CD14-positive monocyte (primary cell): ENCODE data around the gene FAM24A. TPM values are rescaled to one million over a fixed set of nuclear protein-coding genes. Genes with fewer than 3 reads are reported as not detected.

Source experiments
- DNase-seq, 3 donors: peaks; one replicate each; pipeline ENCODE4 v3.0.0-alpha.2; 2011 to 2022
- H2AFZ ChIP-seq: 2 replicates; pipeline ENCODE4 v1.6.0; 2012; ENCODE audit warnings: mild to moderate bottlenecking, low read depth, low read length, inconsistent platforms; ENCODE audit not compliant: insufficient read depth, poor library complexity, severe bottlenecking
- H3K27ac ChIP-seq, 2 donors: 1 replicate in 1 of 2; 2 replicates in 1 of 2; pipeline ENCODE4 v1.5.1; 2012 to 2013; ENCODE audit warnings: low read length in 2 of 2, control low read depth in 1 of 2, inconsistent platforms in 1 of 2, low read depth in 1 of 2, mild to moderate bottlenecking in 1 of 2
- H3K27me3 ChIP-seq, 2 donors: one replicate each; pipeline versions ENCODE4 v1.6.0 to v1.6.1; 2011 to 2013; ENCODE audit warnings: low read length in 2 of 2; ENCODE audit not compliant: control insufficient read depth in 2 of 2, insufficient read depth in 2 of 2
- H3K36me3 ChIP-seq, 2 donors: replicated peaks in 1 of 2; 1 replicate in 1 of 2; 2 replicates in 1 of 2; pipeline versions ENCODE4 v1.5.1 to v1.6.1; 2012 to 2013; ENCODE audit warnings: low read length in 2 of 2, control low read depth in 1 of 2, inconsistent platforms in 1 of 2, mild to moderate bottlenecking in 1 of 2; ENCODE audit not compliant: insufficient read depth in 2 of 2, control insufficient read depth in 1 of 2
- H3K4me1 ChIP-seq, 2 donors: 1 replicate in 1 of 2; 2 replicates in 1 of 2; pipeline versions ENCODE4 v1.5.1 to v1.6.1; 2012 to 2013; ENCODE audit warnings: low read length in 2 of 2, control low read depth in 1 of 2, inconsistent platforms in 1 of 2, mild to moderate bottlenecking in 1 of 2, moderate library complexity in 1 of 2; ENCODE audit not compliant: insufficient read depth in 2 of 2, control insufficient read depth in 1 of 2
- H3K4me2 ChIP-seq: replicated peaks from 2 replicates; pipeline ENCODE3; 2012; ENCODE audit warnings: low read length, moderate library complexity, mild to moderate bottlenecking; ENCODE audit not compliant: poor library complexity, severe bottlenecking; ENCODE audit errors: extremely low read depth
- H3K4me3 ChIP-seq, 3 experiments: fragments of 200-600 bp in 1 of 3; sonication (generic) in 1 of 3; replicated peaks in 1 of 3; 1 replicate in 2 of 3; 2 replicates in 1 of 3; pipeline ENCODE4 v1.5.1; 2011 to 2013; ENCODE audit warnings: low read length in 3 of 3, mild to moderate bottlenecking in 3 of 3, control low read depth in 2 of 3, low read depth in 2 of 3, inconsistent platforms in 1 of 3, moderate library complexity in 1 of 3
- H3K79me2 ChIP-seq: 2 replicates; pipeline ENCODE4 v1.6.0; 2012; ENCODE audit warnings: mild to moderate bottlenecking, control low read depth, inconsistent platforms, low read length, moderate library complexity; ENCODE audit not compliant: insufficient read depth
- H3K9ac ChIP-seq: 2 replicates; pipeline ENCODE4 v1.6.0; 2017; ENCODE audit warnings: low read length, mild to moderate bottlenecking; ENCODE audit not compliant: insufficient read depth, poor library complexity, severe bottlenecking
- H3K9me3 ChIP-seq, 2 donors: replicated peaks in 1 of 2; 1 replicate in 1 of 2; 2 replicates in 1 of 2; pipeline versions ENCODE4 v1.5.1 to v1.6.1; 2012 to 2013; ENCODE audit warnings: low read length in 2 of 2, control low read depth in 1 of 2; ENCODE audit not compliant: control insufficient read depth in 1 of 2, insufficient read depth in 1 of 2
- H4K20me1 ChIP-seq: 2 replicates; pipeline ENCODE4 v1.6.0; 2012; ENCODE audit warnings: mild to moderate bottlenecking, low read length, control low read depth, moderate library complexity; ENCODE audit not compliant: insufficient read depth
- H3K27ac Mint-ChIP-seq, 7 donors: one replicate each; pipeline ENCODE4 v1.8.0; 2020; ENCODE audit warnings: mild to moderate bottlenecking in 7 of 7, mixed read lengths in 7 of 7, moderate library complexity in 6 of 7, inconsistent platforms in 2 of 7
- H3K27me3 Mint-ChIP-seq, 3 donors: one replicate each; pipeline ENCODE4 v1.8.0; 2021 to 2022; ENCODE audit warnings: low read depth in 3 of 3, mild to moderate bottlenecking in 3 of 3, mixed read lengths in 3 of 3, moderate library complexity in 3 of 3, inconsistent platforms in 1 of 3
- H3K36me3 Mint-ChIP-seq, 2 donors: one replicate each; pipeline ENCODE4 v1.8.0; 2020; ENCODE audit warnings: mixed read lengths in 2 of 2, inconsistent platforms in 1 of 2, mild to moderate bottlenecking in 1 of 2
- H3K4me1 Mint-ChIP-seq: one replicate; pipeline ENCODE4 v1.8.0; 2020; ENCODE audit warnings: mild to moderate bottlenecking, mixed read lengths
- H3K4me3 Mint-ChIP-seq, 2 donors: one replicate each; pipeline ENCODE4 v1.8.0; 2020; ENCODE audit warnings: mild to moderate bottlenecking in 2 of 2, mixed read lengths in 2 of 2, moderate library complexity in 1 of 2
- H3K9me3 Mint-ChIP-seq, 7 donors: one replicate each; pipeline ENCODE4 v1.8.0; 2020 to 2022; ENCODE audit warnings: mixed read lengths in 7 of 7, mild to moderate bottlenecking in 6 of 7, moderate library complexity in 6 of 7, inconsistent platforms in 2 of 7
- WGBS: methylation state at CpG from one replicate; pipeline ENCODE4 v1.1.5; 2013; ENCODE audit warnings: missing lambda C conversion rate; ENCODE audit not compliant: insufficient coverage; 5-methylcytosine and 5-hydroxymethylcytosine counted together
- intact Hi-C, 2 donors: fragments of 100-400 bp; cut with micrococcal nuclease; formaldehyde crosslinking; loops; one replicate each; pipeline versions ENCODE4 v1.15.0 to v1.15.1; 2023
- polyA plus RNA-seq, 3 donors: library from polyadenylated mRNA; depleted of rRNA in 1 of 3; unstranded in 2 of 3; stranded (reverse) in 1 of 3; fragments of 300-500 nt in 2 of 3; fragments of >200 nt in 1 of 3; fragmentation: Illumina TruSeq in 2 of 3; gene quantifications; 1 replicate in 2 of 3; 2 replicates in 1 of 3; pipeline ENCODE4 v1.2.3, GENCODE V29; 2012 to 2021
- TF ChIP-seq, protein P1 (sequence below): fragments of 200-600 bp; IDR thresholded peaks from one replicate; pipeline ENCODE4 v1.8.0; 2022; ENCODE audit warnings: antibody characterized with exemption, mild to moderate bottlenecking

Gene FAM24A
- polyA plus RNA-seq, 3 donors: not detected

DNA sequence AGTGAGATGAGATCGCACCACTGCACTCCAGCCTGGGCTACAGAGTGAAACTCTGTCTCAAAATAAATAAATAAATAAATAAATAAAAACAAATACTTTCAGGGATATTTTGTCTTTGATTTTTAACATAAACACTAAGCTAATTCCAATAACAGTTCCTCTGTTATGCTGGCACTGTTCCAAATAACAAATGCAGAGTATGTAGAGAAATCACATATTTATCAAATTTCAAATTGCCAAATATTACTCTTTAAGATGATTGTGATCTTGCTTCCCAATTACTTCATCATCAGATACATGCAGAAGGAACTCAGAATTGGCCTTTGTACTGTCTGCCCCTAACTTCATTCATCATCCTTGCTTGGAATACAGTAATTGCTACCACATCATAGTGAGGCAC lies 19.7 kb downstream of the FAM24A start:
- H3K27me3 ChIP-seq: no peaks in the 10 kb centered on the region
- H3K4me1 ChIP-seq: no peaks in the 10 kb centered on the region
- no peak overlapping the region for H3K27ac ChIP-seq
- no peak for DNase-seq
- H3K9me3 ChIP-seq: no peaks in the 10 kb centered on the region
- intact Hi-C loops: no loop called here
- peaks cover 8 to 18% of the 10 kb centered on the region in 2 donors for H3K36me3 Mint-ChIP-seq
- H3K4me3 Mint-ChIP-seq: no peak overlapping the region
- no peaks in the 10 kb centered on the region for H3K36me3 ChIP-seq
- H3K9me3 Mint-ChIP-seq: no peaks in the 10 kb centered on the region
- no peak overlapping the region for H3K9ac ChIP-seq
- TF ChIP-seq, protein P1, sequence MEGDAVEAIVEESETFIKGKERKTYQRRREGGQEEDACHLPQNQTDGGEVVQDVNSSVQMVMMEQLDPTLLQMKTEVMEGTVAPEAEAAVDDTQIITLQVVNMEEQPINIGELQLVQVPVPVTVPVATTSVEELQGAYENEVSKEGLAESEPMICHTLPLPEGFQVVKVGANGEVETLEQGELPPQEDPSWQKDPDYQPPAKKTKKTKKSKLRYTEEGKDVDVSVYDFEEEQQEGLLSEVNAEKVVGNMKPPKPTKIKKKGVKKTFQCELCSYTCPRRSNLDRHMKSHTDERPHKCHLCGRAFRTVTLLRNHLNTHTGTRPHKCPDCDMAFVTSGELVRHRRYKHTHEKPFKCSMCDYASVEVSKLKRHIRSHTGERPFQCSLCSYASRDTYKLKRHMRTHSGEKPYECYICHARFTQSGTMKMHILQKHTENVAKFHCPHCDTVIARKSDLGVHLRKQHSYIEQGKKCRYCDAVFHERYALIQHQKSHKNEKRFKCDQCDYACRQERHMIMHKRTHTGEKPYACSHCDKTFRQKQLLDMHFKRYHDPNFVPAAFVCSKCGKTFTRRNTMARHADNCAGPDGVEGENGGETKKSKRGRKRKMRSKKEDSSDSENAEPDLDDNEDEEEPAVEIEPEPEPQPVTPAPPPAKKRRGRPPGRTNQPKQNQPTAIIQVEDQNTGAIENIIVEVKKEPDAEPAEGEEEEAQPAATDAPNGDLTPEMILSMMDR: no peak
- H2AFZ ChIP-seq: no peak overlapping the region
- no peak overlapping the region for H3K4me2 ChIP-seq
- no CpG with 5 or more reads among the region's 1 CpG for WGBS
- H3K27me3 Mint-ChIP-seq: no peaks in the 10 kb centered on the region
- no peaks in the 10 kb centered on the region for H3K4me1 Mint-ChIP-seq
- no peak overlapping the region for H3K4me3 ChIP-seq
- H3K27ac Mint-ChIP-seq: no peak overlapping the region
- H3K79me2 ChIP-seq: no peaks in the 10 kb centered on the region
- H4K20me1 ChIP-seq: no peaks in the 10 kb centered on the region

DNA sequence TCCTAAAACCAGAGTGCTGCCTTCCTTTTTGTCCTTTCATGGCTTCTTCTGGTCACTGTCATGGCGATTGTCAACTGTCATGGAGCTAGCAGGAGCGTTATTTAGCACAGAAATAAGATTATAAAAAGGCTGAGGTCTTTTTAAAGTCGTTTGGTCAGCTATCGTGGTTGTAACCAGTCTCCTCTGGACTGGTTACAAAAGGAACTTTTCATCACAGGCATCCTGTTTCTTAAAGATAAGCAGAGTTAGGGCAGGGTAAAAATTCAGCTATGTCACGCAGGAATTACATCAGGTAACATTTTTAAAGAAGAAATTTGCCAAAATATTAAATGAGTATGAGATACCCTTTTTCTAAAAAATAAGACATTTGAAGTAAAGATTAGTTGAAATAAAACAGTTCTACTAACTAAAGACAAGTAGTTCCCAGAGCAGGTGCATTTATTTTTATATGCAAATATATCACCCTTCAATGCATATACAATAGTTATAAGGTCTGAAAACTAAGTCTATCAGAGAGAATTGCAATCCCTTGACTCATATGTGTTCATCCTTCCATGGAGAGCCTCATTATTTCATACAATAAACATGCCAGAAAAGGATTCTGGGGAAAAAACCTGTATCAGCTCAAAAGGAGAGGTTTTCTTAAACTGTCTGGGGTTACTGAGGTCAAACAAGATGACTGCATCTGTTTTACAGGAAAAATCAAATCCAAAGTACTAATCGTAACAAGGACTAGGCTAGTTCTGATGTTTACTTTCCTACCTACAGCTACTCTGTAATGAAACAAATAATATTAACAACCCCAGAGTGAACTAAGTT lies 20.9 kb downstream of the FAM24A start:
- TF ChIP-seq, protein P1: no peak
- Histone ChIP-seq H3K27me3 (no peaks in the 10 kb centered on the region), H4K20me1 (no peaks in the 10 kb centered on the region), H3K4me2 (no peak overlapping the region), H2AFZ (no peak overlapping the region), H3K79me2 (no peaks in the 10 kb centered on the region), H3K27ac (no peak overlapping the region), H3K36me3 (peaks cover 1 to 4% of the 10 kb centered on the region in 2 donors), H3K9ac (no peak overlapping the region), H3K4me3 (no peak overlapping the region), H3K9me3 (no peaks in the 10 kb centered on the region), H3K4me1 (no peaks in the 10 kb centered on the region)
- no peaks in the 10 kb centered on the region for H3K4me1 Mint-ChIP-seq
- H3K4me3 Mint-ChIP-seq: no peak overlapping the region
- no peaks in the 10 kb centered on the region for H3K9me3 Mint-ChIP-seq
- DNase-seq: no peak
- H3K27ac Mint-ChIP-seq: no peak overlapping the region
- H3K36me3 Mint-ChIP-seq: peaks cover 13 to 24% of the 10 kb centered on the region in 2 donors
- intact Hi-C loops: no loop called here
- WGBS: 50% methylated on average over 1 of the region's 6 CpGs
- no peaks in the 10 kb centered on the region for H3K27me3 Mint-ChIP-seq
